Measurements from ENCODE around the gene TRIM68.

- TF ChIP-seq EZH2 (IDR thresholded peaks at IDR 0.05; ENCODE audit: low read length) (no peak), CTCF (optimal IDR thresholded peaks at IDR 0.05 in 1 of 3, IDR thresholded peaks at IDR 0.05 in 1 of 3, conservative IDR thresholded peaks at IDR 0.05 in 1 of 3; ENCODE audit: extremely low read depth in 1 of 3, insufficient read depth in 2 of 3, low read length in 3 of 3) (no peak)
Observed at GRCh38 chr11:4654635-4655369, 46.8 kb upstream of the TRIM68 start.
